Measurements from ENCODE around the gene LTN1. TPM values are rescaled to one million over a fixed set of nuclear protein-coding genes. Genes with fewer than 3 reads are reported as not detected.
"Not testable (repeated sequence)": the region's sequence is repeated elsewhere in the genome, so short reads cannot be mapped to it uniquely, and the experiment has no call there.

The LTN1 gene
- total RNA-seq, 2 experiments from 2014 or later: 24.7 to 27.1 TPM

- H3K27me3 Mint-ChIP-seq; H3K9me3 Mint-ChIP-seq (ENCODE audit: low read depth); DNase-seq; H3K4me3 Mint-ChIP-seq; CTCF ChIA-PET; H3K36me3 Mint-ChIP-seq; H3K27ac Mint-ChIP-seq; ATAC-seq; H3K4me1 Mint-ChIP-seq: not testable (repeated sequence)
Measured at GRCh38 chr21:29011236-29011635, 18.6 kb upstream of the LTN1 start.

GRCh38 chr21:29008367-29008766 is 15.7 kb upstream of the LTN1 start:
- H3K27ac Mint-ChIP-seq: peak overlapping the region; percentile 0
- DNase-seq (no peak), ATAC-seq (no peak)
- H3K36me3 Mint-ChIP-seq: peaks cover 2% of the 10 kb centered on the region
- no peaks in the 10 kb centered on the region for H3K27me3 Mint-ChIP-seq
- H3K9me3 Mint-ChIP-seq (ENCODE audit: low read depth): no peaks in the 10 kb centered on the region
- no peaks in the 10 kb centered on the region for H3K4me1 Mint-ChIP-seq
- CTCF ChIA-PET: interaction anchor here (1.9 kb wide), 1 partner anchor 11 kb away, joined by 6 read pairs; the partner anchor contains the start of gene RWDD2B
- no peak overlapping the region for H3K4me3 Mint-ChIP-seq

GRCh38 chr21:29007810-29008209 is 15.1 kb upstream of the LTN1 start:
- CTCF ChIA-PET: interaction anchor here (1.9 kb wide), 1 partner anchor 11 kb away, joined by 6 read pairs; the partner anchor contains the start of gene RWDD2B
- H3K27me3 Mint-ChIP-seq: no peaks in the 10 kb centered on the region
- DNase-seq (no peak), ATAC-seq (no peak)
- peaks cover 1% of the 10 kb centered on the region for H3K4me1 Mint-ChIP-seq
- peak overlapping the region; percentile 12 for H3K27ac Mint-ChIP-seq
- H3K4me3 Mint-ChIP-seq: no peak overlapping the region
- peaks cover 2% of the 10 kb centered on the region for H3K36me3 Mint-ChIP-seq
- H3K9me3 Mint-ChIP-seq (ENCODE audit: low read depth): no peaks in the 10 kb centered on the region

GRCh38 chr21:29007135-29007534 is 14.5 kb upstream of the LTN1 start:
- CTCF ChIA-PET: no interaction called here
- ATAC-seq: no peak
- H3K9me3 Mint-ChIP-seq (ENCODE audit: low read depth): no peaks in the 10 kb centered on the region
- DNase-seq: no peak
- H3K27ac Mint-ChIP-seq: no peak overlapping the region
- H3K4me3 Mint-ChIP-seq: no peak overlapping the region
- H3K4me1 Mint-ChIP-seq: peaks cover 6% of the 10 kb centered on the region
- H3K36me3 Mint-ChIP-seq: peaks cover 2% of the 10 kb centered on the region
- no peaks in the 10 kb centered on the region for H3K27me3 Mint-ChIP-seq

GRCh38 chr21:29005696-29006095 is 13.0 kb upstream of the LTN1 start:
- CTCF ChIA-PET: interaction anchor here (1.0 kb wide), 1 partner anchor 13 kb away, joined by 5 read pairs; no protein-coding TSS in a partner anchor

GRCh38 chr21:29002442-29003144 is 9.9 kb upstream of the LTN1 start:
- Mint-ChIP-seq H3K36me3 (peaks cover 2% of the 10 kb centered on the region), H3K4me1 (peaks cover 12% of the 10 kb centered on the region), H3K4me3 (peak overlapping the region; percentile 87), H3K27me3 (no peaks in the 10 kb centered on the region), H3K27ac (peak overlapping the region; percentile 95), H3K9me3 (ENCODE audit: low read depth) (no peaks in the 10 kb centered on the region)
- CTCF ChIA-PET: interaction anchor here (0.7 to 1.5 kb wide), 9 partner anchors 9 to 83 kb away, joined by 3 to 7 read pairs (median 4); partner anchors contain the start of genes LTN1, RWDD2B and USP16
- DNase-seq (peak; percentile 97), ATAC-seq (peak; percentile 100)

More at GRCh38 chr21:29005696-29006095, 13.0 kb upstream of the LTN1 start:
- peaks cover 2% of the 10 kb centered on the region for H3K36me3 Mint-ChIP-seq
- ATAC-seq (no peak), DNase-seq (no peak)
- H3K4me1 Mint-ChIP-seq: peaks cover 9% of the 10 kb centered on the region
- H3K27ac Mint-ChIP-seq: no peak overlapping the region
- no peaks in the 10 kb centered on the region for H3K9me3 Mint-ChIP-seq (ENCODE audit: low read depth)
- no peak overlapping the region for H3K4me3 Mint-ChIP-seq
- no peaks in the 10 kb centered on the region for H3K27me3 Mint-ChIP-seq

GRCh38 chr21:28993293-28993629 is 584 bp upstream of the LTN1 start:
- peak overlapping the region; percentile 87 for H3K4me3 Mint-ChIP-seq
- H3K27me3 Mint-ChIP-seq: no peaks in the 10 kb centered on the region
- CTCF ChIA-PET: interaction anchor here (0.8 to 3.3 kb wide), 8 partner anchors 9 to 247 kb away, joined by 3 to 14 read pairs (median 4); partner anchors contain the start of gene USP16

GRCh38 chr21:28991861-28992525 is 684 bp downstream of the LTN1 start:
- Mint-ChIP-seq H3K9me3 (ENCODE audit: low read depth) (no peaks in the 10 kb centered on the region), H3K4me3 (peak overlapping the region; percentile 87), H3K4me1 (peaks cover 36% of the 10 kb centered on the region), H3K27me3 (no peaks in the 10 kb centered on the region), H3K27ac (peak overlapping the region; percentile 96), H3K36me3 (peaks cover 5% of the 10 kb centered on the region)
- DNase-seq: no peak
- CTCF ChIA-PET: interaction anchor here (1.1 to 3.3 kb wide), 5 partner anchors 11 to 85 kb away, joined by 3 to 14 read pairs (median 4); partner anchors contain the start of gene USP16
- ATAC-seq: peak; percentile 2

More at GRCh38 chr21:28993293-28993629, 584 bp upstream of the LTN1 start:
- Mint-ChIP-seq H3K9me3 (ENCODE audit: low read depth) (no peaks in the 10 kb centered on the region), H3K4me1 (peaks cover 33% of the 10 kb centered on the region), H3K27ac (peak overlapping the region; percentile 96), H3K36me3 (peaks cover 5% of the 10 kb centered on the region)
- DNase-seq (no peak), ATAC-seq (no peak)

- not testable (repeated sequence) for H3K27ac Mint-ChIP-seq; ATAC-seq; DNase-seq; H3K27me3 Mint-ChIP-seq; H3K9me3 Mint-ChIP-seq (ENCODE audit: low read depth); H3K4me3 Mint-ChIP-seq
- peaks cover 22% of the 10 kb centered on the region for H3K36me3 Mint-ChIP-seq
- H3K4me1 Mint-ChIP-seq: peaks cover 34% of the 10 kb centered on the region
- CTCF ChIA-PET: interaction anchor here (1.0 kb wide), 1 partner anchor 243 kb away, joined by 3 read pairs; no protein-coding TSS in a partner anchor
Measured at GRCh38 chr21:28988146-28988545, 4.5 kb downstream of the LTN1 start.

- CTCF ChIA-PET: no interaction called here
- peaks cover 28% of the 10 kb centered on the region for H3K4me1 Mint-ChIP-seq
Measured at GRCh38 chr21:28986677-28987076, 6.0 kb downstream of the LTN1 start.

GRCh38 chr21:28982637-28983036 is 10.0 kb downstream of the LTN1 start:
- H3K27me3 Mint-ChIP-seq: no peaks in the 10 kb centered on the region
- no peak overlapping the region for H3K4me3 Mint-ChIP-seq
- ATAC-seq: no peak
- peak overlapping the region; percentile 33 for H3K27ac Mint-ChIP-seq
- no peaks in the 10 kb centered on the region for H3K9me3 Mint-ChIP-seq (ENCODE audit: low read depth)
- DNase-seq: no peak
- peaks cover 6% of the 10 kb centered on the region for H3K4me1 Mint-ChIP-seq
- peaks cover 37% of the 10 kb centered on the region for H3K36me3 Mint-ChIP-seq
- CTCF ChIA-PET: no interaction called here

More at GRCh38 chr21:28986677-28987076, 6.0 kb downstream of the LTN1 start:
- no peak for DNase-seq
- Mint-ChIP-seq H3K4me3 (no peak overlapping the region), H3K9me3 (ENCODE audit: low read depth) (no peaks in the 10 kb centered on the region), H3K27me3 (no peaks in the 10 kb centered on the region), H3K36me3 (peaks cover 27% of the 10 kb centered on the region), H3K27ac (no peak overlapping the region)
- no peak for ATAC-seq

- Mint-ChIP-seq H3K36me3 (peaks cover 37% of the 10 kb centered on the region), H3K27me3 (no peaks in the 10 kb centered on the region), H3K27ac (no peak overlapping the region), H3K4me1 (peaks cover 2% of the 10 kb centered on the region), H3K9me3 (ENCODE audit: low read depth) (no peaks in the 10 kb centered on the region), H3K4me3 (no peak overlapping the region)
- DNase-seq (no peak), ATAC-seq (no peak)
- CTCF ChIA-PET: no interaction called here
Measured at GRCh38 chr21:28979092-28979491, 13.6 kb downstream of the LTN1 start.

- H3K27ac Mint-ChIP-seq: no peak overlapping the region
- ATAC-seq: no peak
- DNase-seq: no peak
- CTCF ChIA-PET: interaction anchor here (0.8 to 3.6 kb wide), 2 partner anchors 10 to 143 kb away, joined by 3 to 11 read pairs; no protein-coding TSS in a partner anchor
- no peak overlapping the region for H3K4me3 Mint-ChIP-seq
- no peaks in the 10 kb centered on the region for H3K9me3 Mint-ChIP-seq (ENCODE audit: low read depth)
- no peaks in the 10 kb centered on the region for H3K4me1 Mint-ChIP-seq
- no peaks in the 10 kb centered on the region for H3K27me3 Mint-ChIP-seq
- peaks cover 44% of the 10 kb centered on the region for H3K36me3 Mint-ChIP-seq
Measured at GRCh38 chr21:28975397-28975796, 17.3 kb downstream of the LTN1 start.

All from activated CD8-positive, alpha-beta memory T cell treated with anti-CD3 and anti-CD28 coated beads, Interleukin-2, amount 10 ng/mL, durations not matched to agents 7 days and 5 days (primary cell).